GM21423 (cell line): Measurements from ENCODE around the gene WNT2.
"Not testable (repeated sequence)": the region's sequence is repeated elsewhere in the genome, so short reads cannot be mapped to it uniquely, and the experiment has no call there.

Experiments
- ATAC-seq: cut with Tn5 transposase; IDR thresholded peaks from one replicate; pipeline ENCODE4 v1.9.1; 2021; ENCODE audit warnings: mild to moderate bottlenecking, moderate library complexity; ENCODE audit not compliant: unreplicated experiment

The WNT2 gene

GRCh38 chr7:117312593-117313580, 10.0 kb downstream of the WNT2 start:
- no peak for ATAC-seq

- no peak for ATAC-seq
These were observed 14.0 kb downstream of the WNT2 start for GRCh38 chr7:117308891-117309290.

GRCh38 chr7:117302396-117302795, 20.5 kb downstream of the WNT2 start:
- ATAC-seq = no peak

- not testable (repeated sequence) for ATAC-seq
These were observed 22.4 kb downstream of the WNT2 start for GRCh38 chr7:117300506-117300905.

GRCh38 chr7:117297606-117298005, 25.3 kb downstream of the WNT2 start:
- ATAC-seq = no peak

DNA sequence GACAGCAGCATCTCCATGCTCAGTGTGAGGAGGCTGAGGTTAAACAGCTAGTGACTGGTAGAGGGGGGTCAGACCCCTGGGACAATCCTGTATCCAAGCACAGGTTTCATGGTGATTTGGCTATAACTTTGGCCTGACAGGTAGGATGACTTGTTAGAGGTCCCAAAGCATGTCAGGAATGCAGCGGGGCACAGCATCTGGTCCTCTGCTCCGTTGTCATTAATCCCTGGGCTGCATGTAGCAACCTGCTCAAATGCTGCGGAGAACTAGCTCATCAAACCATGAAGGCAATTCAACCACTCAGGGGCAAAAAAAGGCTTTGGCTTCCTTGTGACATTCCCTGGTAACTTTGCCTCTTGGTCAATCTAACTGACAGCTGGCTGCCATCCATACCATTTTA, 26.8 kb downstream of the WNT2 start:
- ATAC-seq = no peak

- no peak for ATAC-seq
These were observed 37.0 kb downstream of the WNT2 start for GRCh38 chr7:117285826-117286225.

DNA sequence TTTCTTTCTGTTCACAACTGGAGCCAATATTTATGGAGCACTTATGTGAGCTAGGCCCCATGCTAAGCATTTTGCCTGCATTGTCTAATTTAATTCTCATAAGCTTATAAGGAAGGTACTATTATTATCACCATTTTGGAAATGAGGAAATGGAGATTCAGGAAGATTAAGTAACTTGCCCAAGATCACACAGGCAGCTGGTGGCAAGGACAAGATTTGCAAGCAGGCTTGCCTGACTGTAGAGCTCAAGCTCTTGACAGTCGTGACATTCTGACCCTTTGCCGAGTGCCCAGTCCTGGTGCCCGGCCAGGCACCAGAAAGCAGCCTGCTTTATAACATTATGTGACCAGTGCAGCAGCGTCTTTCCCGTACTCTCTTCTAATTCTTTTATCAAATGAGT, 38.2 kb downstream of the WNT2 start:
- no peak for ATAC-seq

- ATAC-seq = no peak
These were observed 39.1 kb downstream of the WNT2 start for GRCh38 chr7:117283779-117284178.

- ATAC-seq = no peak
These were observed 39.5 kb downstream of the WNT2 start for GRCh38 chr7:117283371-117283770.

- ATAC-seq = no peak
These were observed 40.5 kb downstream of the WNT2 start for GRCh38 chr7:117282239-117282812.

DNA sequence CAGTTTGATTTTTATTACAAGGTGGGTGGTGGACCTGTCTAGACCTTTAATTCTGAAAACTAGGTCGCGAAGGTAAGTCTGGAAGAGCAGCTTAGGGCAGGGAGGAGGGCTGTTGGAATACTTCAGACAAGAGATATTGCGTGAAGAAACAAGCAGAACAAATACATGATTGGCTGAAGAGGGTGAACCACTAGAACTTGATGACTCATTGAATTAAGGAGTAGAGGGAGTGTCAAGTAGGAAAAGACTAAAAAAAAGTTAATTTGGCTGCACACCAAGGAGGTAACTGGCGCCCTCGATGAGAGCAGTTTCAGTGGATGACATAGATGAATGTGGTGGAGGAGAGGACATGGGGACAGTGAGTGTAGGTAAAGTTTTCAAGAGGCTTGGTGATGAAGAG, 41.3 kb downstream of the WNT2 start:
- no peak for ATAC-seq

DNA sequence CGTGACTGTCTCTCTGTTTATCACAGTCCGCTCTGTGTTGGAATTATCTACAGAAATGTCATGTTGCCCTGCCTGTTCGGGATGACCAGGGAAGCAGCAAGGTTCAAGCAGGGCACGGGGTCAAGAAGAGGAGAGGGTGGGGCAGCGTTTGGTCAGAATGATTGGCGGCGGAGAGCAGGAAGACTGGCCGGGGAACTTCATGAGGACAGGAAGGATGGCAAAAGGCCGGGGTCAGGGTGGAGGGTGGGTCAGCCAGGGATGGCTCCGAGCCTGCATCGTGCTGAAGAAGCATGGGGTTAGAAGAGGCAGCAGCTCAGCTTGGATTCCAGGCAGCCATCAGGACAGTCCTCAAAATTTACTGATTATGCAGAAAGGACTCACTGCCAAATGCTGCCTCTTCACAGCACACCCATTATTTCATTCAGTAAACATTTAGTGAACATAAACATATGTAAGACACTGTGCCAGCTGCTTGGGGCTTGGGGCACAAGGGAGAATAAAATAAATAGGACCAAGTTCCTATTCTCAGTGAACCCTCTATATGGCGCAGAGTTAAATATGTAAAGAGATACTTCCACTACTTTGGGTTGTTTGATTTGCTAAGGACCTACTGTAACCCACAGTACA, 42.8 kb downstream of the WNT2 start:
- ATAC-seq = no peak

GRCh38 chr7:117279203-117279602, 43.7 kb downstream of the WNT2 start:
- ATAC-seq = no peak

GRCh38 chr7:117278040-117278439, 44.8 kb downstream of the WNT2 start:
- ATAC-seq = no peak

DNA sequence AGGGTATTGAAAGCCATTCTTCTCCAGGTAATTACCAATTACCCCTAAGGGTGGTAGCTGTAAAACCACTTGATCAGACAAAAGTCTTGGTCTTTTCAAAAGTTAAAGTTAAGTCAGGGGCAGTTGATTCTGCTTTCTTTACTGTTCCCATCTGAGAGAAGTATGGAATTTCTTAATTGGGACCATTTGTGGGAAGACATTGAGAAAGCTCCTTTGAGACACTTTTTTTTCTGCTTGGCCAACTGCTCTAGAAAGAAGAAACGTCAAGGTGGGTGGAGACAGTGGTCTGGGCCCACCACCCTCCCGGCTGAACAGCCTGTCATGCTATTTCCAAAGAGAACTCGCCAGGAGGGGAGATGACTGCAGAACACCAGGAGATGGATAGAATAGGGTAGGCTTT, 45.3 kb downstream of the WNT2 start:
- ATAC-seq = no peak

DNA sequence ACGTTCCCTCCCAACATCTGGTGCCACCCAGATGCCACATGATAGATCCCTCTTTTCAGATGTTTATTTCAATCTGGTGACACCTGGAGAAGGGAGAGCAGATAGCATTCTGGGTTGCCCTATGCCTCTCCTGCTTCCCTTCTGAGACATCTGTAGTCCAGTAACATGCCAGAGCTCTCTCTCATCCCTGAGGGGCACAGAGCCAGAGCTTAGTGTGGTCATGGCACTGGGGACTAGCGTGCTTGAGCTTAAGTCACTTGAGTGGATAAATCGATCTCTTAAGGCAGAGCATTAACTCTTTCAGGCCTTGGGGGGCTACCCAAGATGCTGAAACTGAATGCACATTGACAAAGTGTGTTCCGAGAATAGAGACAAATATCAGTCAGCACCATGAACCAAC, 47.9 kb downstream of the WNT2 start:
- ATAC-seq = no peak

DNA sequence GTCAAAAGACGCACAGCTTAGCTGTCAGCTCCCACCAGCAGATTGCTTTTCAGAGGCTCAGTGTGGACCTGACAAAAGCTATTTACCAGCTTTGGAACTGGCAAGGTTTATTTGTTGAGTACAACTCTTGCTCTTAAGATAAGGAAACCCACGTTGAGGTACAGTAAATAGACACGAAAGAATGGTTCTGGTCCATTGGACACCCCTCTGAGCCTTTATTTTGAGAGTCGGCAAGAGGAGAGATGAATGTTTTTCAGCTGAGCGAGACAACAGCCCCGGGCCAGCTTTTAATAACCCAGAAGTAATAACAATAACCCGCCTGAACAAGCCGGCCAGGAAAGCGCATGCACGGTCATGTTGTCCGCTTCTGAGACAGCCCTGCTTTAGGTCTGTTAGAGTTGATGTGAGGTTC, 49.0 kb downstream of the WNT2 start:
- no peak for ATAC-seq

DNA sequence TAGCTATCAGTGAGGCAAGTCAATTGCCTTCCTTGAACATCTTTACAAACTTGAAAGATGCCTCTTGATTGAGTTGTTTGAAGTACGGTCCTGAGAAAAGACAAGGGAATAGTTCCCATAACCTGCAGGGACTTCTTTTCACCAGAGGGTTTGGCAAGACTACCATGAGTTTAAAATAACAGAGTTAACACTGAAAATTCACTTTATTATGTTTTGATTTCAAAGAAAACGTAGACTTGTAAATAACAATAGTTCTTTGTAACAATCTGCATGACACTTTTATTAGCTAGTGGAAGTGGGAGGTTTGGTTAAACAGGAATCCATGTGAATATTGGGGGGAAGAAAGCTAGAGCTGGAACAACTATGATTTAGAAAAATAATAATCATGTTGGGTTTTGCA, 49.5 kb downstream of the WNT2 start:
- no peak for ATAC-seq

DNA sequence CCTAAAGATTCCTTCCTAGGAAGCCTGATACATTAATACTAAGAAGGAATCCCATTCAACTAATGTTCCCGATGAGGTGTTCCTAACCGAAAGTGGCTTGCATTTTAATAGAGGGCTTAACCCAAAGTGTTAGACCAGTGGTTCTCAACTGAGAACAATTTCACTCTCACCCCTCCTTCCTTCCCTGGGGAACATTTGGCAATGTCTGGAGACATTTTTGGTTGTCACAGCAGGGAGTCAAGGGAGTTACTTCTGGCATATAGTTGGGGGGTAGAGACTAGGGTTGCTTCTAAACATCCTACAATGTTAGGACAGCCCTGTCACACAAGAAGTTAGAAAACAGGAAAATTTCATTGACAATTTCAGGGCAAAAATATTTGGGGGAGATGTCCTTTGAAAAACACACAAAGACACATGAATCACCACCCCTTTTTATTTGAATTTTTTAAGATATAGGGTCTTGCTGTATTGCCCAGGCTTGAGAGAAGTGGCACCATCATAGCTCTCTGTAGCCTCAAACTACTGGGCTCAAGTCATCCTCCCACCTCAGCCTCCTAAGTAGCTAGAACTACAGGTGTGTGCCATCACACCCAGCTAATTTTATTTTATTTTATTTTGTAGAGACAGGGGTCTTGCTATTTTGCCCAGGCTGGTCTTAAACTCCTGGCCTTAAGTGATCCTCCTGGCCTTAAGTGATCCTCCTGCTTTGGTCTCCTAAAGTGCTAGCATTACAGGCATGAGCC, 50.7 kb downstream of the WNT2 start:
- no peak for ATAC-seq

- ATAC-seq = no peak
These were observed 51.3 kb downstream of the WNT2 start for GRCh38 chr7:117271566-117271965.
